Stimulated activated CD4-positive, alpha-beta T cell treated with anti-CD3 and anti-CD28 coated beads, Interleukin-15, amount 100 ng/mL, for 24 hours (primary cell): ENCODE data around the gene PRCC.
A peak's percentile ranks its signal among the peaks of the same experiment; 100 is the strongest.

Experiments
- DNase-seq: peaks from one replicate; pipeline ENCODE4 v3.0.0-alpha.2; 2020

The PRCC gene

DNA sequence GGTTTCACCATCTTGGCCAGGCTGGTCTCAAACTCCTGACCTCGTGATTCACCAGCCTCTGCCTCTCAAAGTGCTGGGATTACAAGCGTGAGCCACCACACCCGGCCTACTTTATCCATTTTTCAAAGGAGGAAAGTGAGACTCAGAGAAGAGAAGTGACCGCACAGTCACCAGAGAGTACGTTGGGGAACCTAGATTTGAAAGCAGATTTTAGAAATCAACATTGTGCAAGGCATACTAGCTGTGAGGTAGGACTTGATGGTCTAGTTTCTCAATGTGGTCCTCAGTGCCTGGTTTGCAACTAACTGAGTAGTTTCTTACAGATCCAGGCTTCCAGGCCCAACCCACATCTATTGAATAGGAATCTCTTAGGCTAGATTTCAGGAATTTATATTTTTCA is 1.7 kb upstream of the PRCC start:
- DNase-seq, result no peak

DNA sequence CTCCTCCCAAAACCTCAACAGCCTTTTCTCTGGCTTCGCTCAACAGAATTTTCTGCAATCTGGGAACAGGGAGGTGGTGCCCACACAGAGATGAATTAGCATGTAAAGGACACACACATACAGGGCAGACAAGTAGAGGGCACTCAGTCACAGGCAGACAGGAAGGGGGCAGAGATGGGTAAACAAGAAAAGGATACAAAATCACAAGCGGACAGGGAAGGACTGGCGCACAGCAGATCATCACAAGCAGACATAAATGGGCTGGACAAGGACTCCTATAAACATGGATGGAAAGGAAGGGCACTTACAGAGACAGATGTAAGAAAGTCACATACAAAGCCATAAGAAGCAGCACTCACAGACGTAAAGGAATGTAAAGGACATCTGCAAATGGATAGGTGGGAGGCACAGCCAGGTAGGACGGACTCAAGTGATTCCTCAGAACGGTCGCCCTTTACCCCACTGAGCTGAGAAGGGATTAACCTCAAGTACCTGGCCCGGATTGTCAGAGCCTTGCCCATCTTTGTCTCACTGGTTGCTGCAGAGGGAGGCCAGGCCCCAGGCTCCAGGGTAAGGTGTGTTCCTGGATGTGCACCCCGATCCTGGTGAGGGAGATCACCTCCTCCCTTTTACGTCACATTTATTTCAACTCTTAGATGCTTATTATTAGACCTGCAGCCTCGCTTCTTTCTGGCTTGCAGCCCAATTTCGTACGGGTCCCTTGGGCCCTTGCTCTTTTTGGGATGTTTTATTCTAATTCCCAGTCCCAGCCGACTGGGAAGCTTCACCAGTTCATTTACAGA is 836 bp upstream of the PRCC start:
- DNase-seq, result no peak

DNA sequence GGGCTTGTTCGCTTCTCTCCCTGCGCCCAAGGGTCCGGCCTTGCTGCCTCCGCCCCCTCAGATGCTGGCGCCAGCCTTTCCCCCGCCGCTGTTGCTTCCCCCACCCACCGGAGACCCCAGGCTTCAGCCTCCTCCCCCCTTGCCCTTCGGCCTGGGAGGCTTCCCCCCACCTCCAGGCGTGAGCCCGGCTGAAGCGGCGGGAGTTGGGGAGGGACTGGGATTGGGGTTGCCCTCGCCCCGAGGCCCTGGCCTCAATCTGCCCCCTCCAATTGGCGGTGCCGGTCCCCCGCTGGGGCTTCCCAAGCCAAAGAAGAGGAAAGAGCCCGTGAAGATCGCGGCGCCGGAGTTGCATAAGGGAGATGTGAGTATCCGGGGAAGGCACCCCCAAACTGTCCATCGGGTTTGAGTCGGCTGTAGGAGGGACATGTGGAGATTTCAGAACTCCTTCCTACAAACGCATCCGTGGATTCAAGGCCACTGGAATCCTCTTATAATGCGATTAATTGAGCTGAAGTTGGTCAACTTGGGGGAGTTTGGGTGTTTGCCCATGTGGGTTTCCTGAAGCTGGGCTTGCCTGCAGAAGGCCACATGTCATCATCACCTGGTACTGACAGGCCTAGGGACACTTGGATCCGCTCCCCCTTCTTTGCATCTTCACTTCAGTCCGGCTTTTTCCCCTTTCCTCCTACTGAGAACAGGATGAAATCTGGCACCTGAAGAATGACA is 707 bp downstream of the PRCC start:
- DNase-seq, result peak; percentile 39

DNA sequence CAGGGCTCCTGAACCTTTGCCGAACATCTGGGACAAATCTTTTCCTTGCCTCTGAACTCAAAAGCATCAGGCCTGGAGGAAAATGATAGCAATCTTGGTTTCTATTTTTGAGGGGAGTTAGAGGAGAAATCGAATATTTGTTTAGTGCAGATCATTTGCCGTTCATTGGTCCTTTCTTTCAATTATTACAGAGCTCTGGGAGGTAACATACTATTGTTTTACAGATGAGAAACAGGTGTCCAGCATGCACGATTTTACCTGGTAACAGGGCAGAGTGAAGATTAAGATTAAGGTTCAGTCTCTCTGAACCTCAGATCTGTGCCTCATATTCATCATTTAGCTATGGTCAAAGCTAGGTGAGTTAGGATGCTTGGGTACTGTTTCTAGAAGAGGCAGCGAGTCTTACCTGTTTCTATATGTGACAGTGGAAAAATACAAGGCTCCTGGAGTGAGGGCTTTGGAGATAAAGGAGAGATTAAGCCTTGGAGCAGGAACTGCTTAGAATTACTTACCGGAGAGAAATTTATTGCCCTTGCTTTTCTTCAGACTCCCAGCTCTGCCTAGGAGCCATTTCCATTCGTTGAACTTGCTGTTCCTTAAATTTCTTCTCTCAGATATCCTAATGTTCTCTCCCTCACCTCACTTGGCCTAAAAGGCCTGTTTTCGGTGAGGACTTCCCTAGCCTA is 1.4 kb downstream of the PRCC start:
- DNase-seq, result no peak

DNA sequence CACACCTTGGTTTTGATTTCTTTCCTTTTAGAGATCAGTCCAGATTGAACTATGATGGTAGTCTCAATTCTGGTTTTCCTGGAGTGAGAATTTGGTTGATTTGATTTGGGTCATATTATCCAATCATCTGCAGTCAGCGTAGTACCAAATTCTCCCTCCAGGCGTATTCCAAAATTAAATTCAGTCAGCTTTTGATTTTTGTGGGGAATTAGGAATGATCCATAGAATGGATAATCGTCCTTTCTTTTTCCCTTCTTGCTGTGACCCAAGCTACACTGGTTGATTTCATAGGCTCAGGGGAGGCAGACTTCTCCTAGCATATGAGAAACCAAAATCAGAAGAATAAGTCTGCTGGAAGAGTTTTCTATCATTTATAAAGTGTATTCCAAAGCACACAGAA is 4.9 kb downstream of the PRCC start:
- no peak for DNase-seq

DNA sequence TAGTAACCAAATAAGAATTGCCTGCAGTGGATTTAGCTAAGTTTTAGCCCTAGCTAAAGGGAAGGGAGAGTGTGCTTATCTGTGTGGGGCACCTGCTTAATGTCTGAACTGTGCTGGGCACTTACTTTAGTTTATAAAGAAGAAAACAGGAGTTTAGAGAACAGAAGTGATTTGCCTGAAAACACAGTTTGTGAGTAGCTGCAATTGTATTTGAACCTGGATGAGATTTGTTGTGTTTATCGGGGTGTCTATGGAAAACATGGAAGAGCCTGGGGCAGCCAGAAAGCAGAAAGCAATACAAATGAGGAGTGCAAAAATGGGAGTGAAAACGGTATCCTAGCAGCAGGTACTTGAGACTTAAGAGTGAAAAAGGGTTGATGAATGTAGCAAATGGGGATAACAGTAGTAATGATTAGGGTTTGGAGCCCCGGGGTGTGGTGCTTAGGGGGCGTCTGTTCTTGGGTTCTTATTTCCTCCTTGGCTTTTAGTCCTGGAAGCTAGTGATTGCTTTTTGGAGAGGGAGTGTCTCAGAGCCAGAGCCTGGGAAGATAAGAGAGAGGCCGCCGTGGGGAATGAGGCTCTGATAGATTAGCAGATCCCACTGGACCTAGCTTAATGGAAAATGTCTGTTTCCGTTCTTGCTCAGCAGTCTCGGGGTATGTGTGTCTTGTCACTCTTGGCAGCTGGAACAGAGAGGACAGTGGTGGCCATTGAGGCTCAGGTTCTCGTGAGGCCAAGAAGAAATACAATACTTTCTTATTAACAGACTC is 5.6 kb downstream of the PRCC start:
- DNase-seq, result no peak

DNA sequence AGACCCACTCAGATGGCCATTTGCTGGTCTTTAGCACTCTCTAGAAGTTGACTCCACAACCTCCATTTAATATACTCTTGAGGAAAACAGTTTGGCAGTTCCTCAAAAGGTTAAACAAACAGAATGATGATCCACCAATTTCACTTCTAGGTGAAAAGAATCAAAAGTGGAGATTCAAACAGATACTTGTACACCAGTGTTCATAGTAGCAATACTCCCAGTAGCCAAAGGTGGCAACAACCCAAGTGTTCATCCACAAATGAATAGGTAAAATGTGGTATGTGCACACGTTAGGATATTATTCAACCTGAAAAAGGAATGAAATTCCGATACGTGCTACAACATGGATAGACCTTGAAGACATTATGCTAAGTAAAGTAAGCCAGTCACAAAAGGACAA is 6.3 kb downstream of the PRCC start:
- no peak for DNase-seq

DNA sequence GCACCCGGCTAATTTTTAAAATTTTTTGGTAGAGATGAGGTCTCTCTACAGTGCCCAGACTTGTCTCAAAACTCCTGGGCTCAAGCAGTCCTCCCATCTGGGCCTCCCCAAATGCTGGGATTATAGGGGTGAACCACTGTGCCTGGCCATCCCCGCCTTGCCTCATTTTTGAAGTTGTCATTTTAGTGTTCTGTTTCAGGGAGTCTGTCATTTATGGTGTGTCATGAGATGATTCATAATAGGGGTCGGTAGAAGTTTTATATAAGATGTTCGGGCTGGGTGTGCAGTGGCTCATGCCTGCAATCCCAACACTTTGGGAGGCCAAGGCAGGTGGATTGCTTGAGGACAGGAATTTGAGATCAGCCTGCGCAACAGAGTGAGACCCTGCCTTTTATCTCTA is 8.5 kb downstream of the PRCC start:
- no peak for DNase-seq

DNA sequence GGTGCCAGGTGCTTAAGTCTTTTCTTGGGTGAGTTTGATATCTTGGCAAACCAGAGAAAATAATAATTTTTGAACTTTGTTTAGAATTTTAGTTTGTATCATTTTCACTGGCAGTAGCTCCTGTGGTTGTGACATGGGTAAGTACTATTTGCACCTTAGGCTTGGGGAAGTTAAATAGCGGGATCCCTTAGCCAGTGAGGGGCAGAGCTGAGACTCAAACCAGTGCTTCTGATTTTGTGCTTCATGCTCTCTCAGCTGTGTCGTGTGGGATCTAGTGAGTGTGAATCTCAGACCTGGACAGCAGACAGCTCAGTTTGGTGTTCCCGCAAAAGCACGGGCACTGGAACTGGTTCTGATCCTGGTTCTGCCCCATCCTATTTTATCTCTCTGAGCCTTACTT is 9.6 kb downstream of the PRCC start:
- DNase-seq, result no peak

DNA sequence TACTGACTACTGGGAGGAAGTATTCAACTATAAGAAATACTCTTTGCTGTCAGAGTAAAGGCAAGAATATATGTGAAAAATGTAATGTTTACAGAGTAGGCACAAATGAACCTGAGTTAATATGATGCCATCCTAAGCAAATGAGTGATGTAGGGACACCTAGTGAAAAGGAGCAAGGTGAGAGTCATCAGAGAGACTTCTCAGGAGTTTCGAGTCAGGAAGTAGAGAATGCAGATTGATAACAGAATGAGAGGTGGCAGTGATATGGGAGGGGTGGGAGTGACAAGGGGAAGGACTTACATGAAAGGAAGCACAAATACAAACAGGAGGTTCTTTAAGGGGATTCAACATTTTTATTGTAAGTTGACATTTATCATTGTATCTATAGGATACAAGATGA is 10.2 kb downstream of the PRCC start:
- DNase-seq, result no peak

DNA sequence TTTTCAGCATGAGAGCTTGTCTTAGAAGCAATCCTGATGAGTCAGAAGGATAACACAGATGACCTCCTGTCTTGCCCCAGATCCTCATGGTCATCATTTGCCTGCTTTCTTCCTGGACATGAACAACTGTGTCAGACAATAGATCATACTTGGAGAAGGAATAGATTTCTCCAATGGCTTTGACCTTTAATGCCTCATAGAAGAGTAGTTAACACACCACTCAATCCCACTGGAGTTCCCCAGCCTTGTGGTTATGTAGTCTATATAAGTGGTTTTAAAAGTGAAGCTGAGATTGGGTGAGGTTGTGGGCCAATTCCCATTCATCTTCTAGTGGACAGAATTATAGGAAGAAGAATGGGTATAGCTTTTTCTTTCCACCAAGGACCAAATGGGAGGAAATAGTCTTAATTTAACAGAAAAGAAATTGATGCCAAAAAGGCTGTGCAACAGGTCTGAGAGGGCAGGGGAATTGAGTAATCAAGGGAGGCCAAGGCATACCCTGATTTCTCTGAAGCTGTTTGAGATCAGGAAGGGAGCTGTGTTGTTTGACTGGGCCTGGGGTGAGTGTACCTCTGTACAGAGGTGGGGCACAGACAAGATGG is 14.4 kb downstream of the PRCC start:
- DNase-seq, result no peak

DNA sequence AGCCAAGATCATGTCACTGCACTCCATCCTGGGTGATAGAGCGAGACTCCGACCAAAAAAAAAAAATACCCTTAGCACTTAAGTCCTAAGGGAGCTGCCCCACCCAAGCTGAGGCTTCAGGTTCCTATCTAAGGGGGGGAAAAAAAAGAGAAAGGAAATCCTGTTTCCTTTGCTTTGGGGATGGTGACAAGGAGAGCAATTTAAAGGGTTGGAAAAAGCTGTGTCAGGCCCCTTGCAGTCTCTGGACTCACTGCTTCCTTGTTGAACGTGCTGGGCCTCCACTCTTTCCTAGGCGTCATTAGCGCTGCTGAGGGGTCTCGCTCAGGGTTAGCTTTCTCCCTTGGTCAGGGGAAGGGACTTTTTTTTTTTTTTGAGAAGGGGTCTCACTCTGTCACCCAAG is 18.1 kb downstream of the PRCC start:
- DNase-seq, result no peak

DNA sequence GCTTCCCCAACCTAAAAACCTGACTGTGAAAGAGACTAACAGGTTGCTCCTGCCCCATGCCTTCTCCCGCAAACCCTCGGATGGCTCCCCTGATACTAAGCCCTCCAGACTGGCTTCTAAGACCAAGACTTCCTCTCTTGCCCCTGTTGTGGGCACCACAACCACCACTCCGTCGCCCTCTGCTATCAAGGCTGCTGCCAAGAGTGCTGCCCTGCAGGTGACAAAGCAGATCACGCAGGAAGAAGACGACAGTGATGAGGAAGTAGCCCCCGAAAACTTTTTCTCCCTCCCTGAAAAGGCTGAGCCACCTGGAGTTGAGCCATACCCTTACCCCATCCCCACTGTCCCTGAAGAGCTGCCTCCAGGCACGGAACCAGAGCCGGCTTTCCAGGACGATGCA is 19.3 kb downstream of the PRCC start:
- no peak for DNase-seq

DNA sequence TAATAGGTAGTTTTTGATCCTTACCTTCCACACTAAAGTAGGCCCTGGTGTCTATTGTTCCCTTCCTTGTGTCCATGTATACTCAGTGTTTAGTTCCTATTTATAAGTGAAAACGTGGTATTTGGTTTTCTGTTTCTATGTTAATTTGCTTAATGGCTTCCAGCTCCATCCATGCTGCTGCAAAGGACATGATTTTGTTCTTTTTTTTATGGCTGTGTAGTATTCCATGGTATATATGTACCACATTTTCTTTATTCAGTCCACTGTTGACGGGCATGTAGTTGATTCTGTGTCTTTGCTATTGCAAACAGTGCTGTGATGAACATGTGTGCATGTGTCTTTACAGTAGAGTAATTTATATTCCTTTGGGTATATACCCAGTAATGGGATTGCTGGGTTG is 20.8 kb downstream of the PRCC start:
- DNase-seq, result no peak

DNA sequence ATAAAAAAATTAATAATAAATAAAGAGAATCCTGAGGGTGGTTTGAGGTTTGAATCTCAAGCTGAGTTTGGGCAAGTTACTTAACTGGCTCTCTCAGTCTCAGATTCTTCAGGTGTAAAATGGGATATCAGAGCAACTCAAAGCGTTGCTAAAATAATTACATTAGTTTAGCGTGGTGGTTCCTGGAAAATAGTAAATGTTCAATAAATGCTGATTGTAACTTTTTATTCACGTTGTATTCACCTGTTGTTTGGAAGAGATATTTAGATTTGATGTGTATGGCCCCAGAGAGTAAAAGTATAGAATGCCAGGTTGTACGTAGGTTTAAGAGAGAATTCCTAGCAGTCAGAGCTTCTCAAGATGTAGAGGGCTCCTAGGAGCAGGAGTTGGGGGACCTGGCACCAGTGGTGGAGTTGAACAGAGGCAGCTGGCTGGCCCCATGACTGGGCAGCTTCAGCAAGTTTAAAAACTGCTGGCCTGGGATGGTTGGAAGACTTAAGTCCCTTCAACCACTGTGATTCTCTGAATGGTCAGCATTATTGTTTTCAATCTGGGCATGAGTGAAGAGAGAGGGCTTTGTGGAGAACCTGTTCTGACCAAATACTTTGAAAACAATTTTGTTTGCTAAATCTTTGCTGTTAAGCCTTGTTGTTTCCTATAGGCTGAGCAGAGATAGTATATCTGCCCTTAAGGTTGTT is 22.4 kb downstream of the PRCC start:
- DNase-seq, result no peak

DNA sequence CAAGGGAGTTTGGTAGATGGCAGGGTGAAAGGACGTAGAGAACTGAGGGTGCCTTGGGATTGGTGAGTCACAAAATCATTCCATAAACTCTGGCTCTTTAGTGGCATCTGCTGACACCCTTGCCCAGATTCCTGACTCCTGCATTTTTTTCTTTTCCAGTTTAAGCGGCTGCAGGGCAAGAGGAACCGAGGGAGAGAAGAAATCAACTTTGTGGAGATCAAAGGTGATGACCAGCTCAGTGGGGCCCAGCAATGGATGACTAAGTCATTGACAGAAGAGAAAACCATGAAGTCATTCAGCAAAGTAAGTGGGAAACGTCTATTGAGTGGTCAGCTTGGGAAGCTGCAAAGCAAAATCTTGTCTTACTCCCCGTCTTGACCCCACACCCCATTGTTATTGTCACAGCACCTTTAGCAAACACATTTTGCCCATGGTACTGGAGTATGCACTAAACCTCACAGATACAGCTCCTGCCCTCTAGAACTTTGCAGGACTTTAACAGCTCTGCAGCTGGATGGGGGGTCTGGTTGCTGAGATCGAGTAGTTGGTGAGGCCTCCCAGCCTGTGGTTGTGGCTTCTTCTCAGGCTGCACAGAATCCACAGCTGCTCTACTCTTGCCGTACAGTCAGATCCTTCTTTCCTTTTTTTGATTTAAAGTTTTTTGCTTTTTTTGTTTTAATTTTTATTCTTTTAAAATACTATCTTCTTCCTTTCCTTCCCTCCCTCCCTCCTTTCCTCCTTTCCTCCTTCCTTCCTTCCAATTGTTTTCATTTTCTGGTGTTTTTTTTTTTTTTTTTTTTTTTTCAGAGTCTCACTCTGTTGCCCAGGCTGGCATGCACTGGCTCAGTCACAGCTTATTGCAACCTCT is 27.4 kb downstream of the PRCC start:
- no peak for DNase-seq

DNA sequence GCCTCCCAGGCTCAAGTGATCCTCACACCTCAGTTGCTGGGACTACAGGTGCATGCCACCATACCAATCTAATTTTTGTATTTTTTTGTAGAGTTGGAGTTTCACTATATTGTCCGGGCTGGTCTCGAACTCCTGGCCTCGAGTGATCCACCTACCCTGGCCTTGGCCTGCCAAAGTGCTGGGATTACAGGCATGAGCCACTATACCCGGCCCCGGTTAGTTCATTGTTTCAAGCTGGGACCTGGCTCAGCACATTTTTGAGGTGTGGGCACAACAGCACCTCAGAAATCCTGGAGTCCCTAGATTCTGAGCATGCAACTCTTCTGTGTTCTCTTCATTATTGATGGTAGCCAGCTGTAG is 28.0 kb downstream of the PRCC start:
- DNase-seq, result no peak

DNA sequence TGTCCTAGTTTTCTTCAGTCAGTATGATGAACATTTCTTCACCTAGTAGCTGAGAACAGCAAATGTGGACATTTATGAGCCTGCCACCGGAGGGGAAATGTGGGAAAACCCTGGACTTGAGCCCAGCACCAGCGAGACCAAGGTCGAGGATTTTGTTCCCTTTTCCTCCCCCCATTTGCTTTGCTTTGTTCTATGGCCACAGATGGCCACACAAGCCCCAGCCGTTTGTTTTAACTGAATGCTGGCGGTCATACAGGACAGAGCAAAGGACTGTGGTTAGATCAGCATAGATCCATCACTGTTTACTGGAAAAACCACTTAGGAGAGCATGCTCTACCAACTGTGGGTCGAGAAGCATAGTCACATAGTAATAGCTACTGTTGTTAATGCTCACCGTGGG is 28.5 kb downstream of the PRCC start:
- DNase-seq, result no peak

DNA sequence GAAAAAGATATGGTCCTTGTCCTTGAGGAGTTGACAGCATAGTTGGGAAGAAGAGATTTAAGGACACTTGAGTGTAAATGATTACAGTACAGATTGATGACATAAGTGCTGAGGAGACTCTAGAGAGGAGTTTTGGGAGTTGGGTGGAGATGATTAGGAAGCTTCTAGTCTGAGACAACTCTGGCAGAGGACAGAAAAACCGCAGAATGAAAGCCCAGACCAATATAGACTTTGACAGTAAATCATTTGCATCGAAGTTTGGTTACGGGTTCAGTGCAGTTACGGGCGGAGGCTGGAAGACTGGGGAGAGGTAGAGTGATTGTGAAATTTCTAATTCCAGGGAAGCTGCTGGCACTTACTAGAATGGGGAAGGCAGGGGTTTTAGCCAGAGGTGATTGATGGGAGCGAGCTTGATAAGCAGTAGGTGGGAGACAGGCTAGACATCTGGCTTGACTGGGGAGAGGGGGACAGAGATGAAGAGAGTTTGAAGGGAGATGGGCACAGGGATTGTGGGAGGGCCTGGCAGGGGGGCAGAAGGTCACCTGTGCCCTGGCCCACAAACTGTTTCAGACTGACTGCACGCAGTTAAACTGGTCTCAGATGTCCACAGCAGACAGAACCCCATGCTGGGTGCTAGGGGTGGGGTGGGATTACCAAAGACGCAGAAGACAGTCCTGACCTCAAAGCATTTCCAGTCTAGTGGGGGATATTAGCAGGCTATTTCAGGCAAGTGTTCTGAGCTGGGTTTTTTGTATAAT is 29.2 kb downstream of the PRCC start:
- DNase-seq, result no peak

DNA sequence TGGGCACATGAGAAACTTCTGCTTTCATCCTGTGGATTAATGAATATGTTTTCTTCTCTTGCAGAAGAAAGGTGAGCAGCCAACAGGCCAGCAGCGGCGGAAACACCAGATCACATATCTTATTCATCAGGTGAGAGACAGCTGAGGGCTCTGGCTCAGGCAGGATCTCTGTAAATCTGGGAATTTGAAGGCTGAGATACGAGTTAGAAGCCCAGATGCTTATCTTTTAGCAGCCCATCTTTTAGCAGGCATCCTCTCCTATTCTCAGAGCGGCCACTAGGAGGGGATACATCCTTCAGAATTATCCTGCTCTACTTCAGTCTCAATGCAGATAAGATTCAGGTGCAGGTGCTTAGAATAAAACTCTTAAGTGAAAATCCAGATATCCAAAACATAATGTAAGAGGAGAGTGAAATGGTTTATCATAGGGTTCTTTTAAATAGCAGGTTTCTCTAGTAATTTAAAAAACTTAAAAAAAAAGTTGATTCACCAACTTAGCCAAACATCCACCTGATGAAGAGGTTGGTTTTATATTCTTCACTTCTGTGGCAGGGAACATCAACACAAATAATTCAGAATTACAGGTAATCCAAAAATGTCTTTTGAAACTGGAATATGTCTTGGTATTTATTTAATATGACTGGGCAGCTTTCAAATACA is 30.0 kb downstream of the PRCC start:
- DNase-seq, result peak; percentile 65
